Skeletal muscle tissue (tissue), 1 donor: ENCODE results near the gene SRCIN1. TPM values are rescaled to one million over a fixed set of nuclear protein-coding genes. Genes with fewer than 3 reads are reported as not detected.

Source experiments
- total RNA-seq: library from RNA; depleted of rRNA; stranded (reverse); fragments of >200 nt; gene quantifications from one replicate; pipeline ENCODE4 v1.2.3, GENCODE V29; 2014

Gene SRCIN1
- total RNA-seq, 1 donor from 2014 or later: 0.52 TPM

Other genes starting within 250 kb of the SRCIN1 start
- 25.6 TPM for gene ARHGAP23, start 177.5 kb downstream of the SRCIN1 start, total RNA-seq
- gene EPOP, start 69.0 kb upstream of the SRCIN1 start, total RNA-seq: 0.52 TPM
- 16.2 TPM for gene MLLT6, start 99.3 kb upstream of the SRCIN1 start, total RNA-seq
- gene CISD3, start 124.4 kb upstream of the SRCIN1 start, total RNA-seq: 3.1 TPM
- 3.1 TPM for gene PCGF2, start 142.4 kb upstream of the SRCIN1 start, total RNA-seq
- gene PSMB3, start 146.8 kb upstream of the SRCIN1 start, total RNA-seq: 156 TPM
- 37.6 TPM for gene PIP4K2B, start 193.6 kb upstream of the SRCIN1 start, total RNA-seq
- 12.0 TPM for gene CWC25, start 219.4 kb upstream of the SRCIN1 start, total RNA-seq
- 2,779 TPM for gene RPL23, start 247.8 kb upstream of the SRCIN1 start, total RNA-seq